Caco-2 (cell line): Measurements from ENCODE around the gene INAVA. TPM values are rescaled to one million over a fixed set of nuclear protein-coding genes. Genes with fewer than 3 reads are reported as not detected.

Source experiments
- BruUV-seq: library from RNA; stranded (reverse); fragments of 400-500 nt; replicated peaks from 2 replicates; lab custom pipeline; 2021; lab: Mats Ljungman, UMichigan
- CTCF ChIA-PET: fragments of 300-600 bp; sonication (Branson Sonifier 250); formaldehyde crosslinking; loops from one replicate; lab custom pipeline; 2022; ENCODE audit warnings: antibody characterized with exemption; lab: Charles Lee
- POLR2A ChIA-PET: fragments of 300-600 bp; sonication (Branson Sonifier 250); formaldehyde crosslinking; loops from one replicate; lab custom pipeline; 2022; ENCODE audit warnings: antibody characterized with exemption; lab: Charles Lee
- DNase-seq, 2 experiments: peaks; one replicate each; pipeline versions ENCODE4 v3.0.0 to v3.0.0-alpha.2; 2020 to 2022
- H3K27me3 ChIP-seq: replicated peaks from 2 replicates; pipeline ENCODE4 v1.6.0; 2011; ENCODE audit warnings: low read length; ENCODE audit not compliant: control insufficient read depth, insufficient read depth
- H3K36me3 ChIP-seq: 2 replicates; pipeline ENCODE4 v1.5.1; 2011; ENCODE audit warnings: low read length; ENCODE audit not compliant: control insufficient read depth, insufficient read depth
- H3K4me1 ChIP-seq: fragments of 250-450 bp; sonication (Bioruptor Pico); 2 replicates; pipeline ENCODE4 v1.5.1; 2020; ENCODE audit warnings: mild to moderate bottlenecking
- H3K4me3 ChIP-seq: 2 replicates; pipeline ENCODE4 v1.5.1; 2011; ENCODE audit warnings: low read depth, mild to moderate bottlenecking, control low read depth, low read length
- H3K9me3 ChIP-seq: fragments of 250-450 bp; sonication (Bioruptor Pico); 2 replicates; pipeline ENCODE4 v1.5.1; 2020; ENCODE audit warnings: mild to moderate bottlenecking, moderate library complexity
- H3K27ac Mint-ChIP-seq: one replicate; pipeline ENCODE4 v1.8.0; 2022; ENCODE audit warnings: mixed read lengths; ENCODE audit not compliant: unreplicated experiment
- H3K27me3 Mint-ChIP-seq: one replicate; pipeline ENCODE4 v1.8.0; 2022; ENCODE audit warnings: mixed read lengths; ENCODE audit not compliant: insufficient read depth, unreplicated experiment
- H3K36me3 Mint-ChIP-seq: one replicate; pipeline ENCODE4 v1.8.0; 2022; ENCODE audit warnings: mild to moderate bottlenecking, mixed read lengths; ENCODE audit not compliant: insufficient read depth, unreplicated experiment
- H3K4me1 Mint-ChIP-seq: one replicate; pipeline ENCODE4 v1.8.0; 2022; ENCODE audit warnings: low read depth, mixed read lengths; ENCODE audit not compliant: unreplicated experiment
- H3K4me3 Mint-ChIP-seq: one replicate; pipeline ENCODE4 v1.8.0; 2022; ENCODE audit warnings: mild to moderate bottlenecking, moderate library complexity, mixed read lengths; ENCODE audit not compliant: unreplicated experiment
- H3K9me3 Mint-ChIP-seq: one replicate; pipeline ENCODE4 v1.8.0; 2022; ENCODE audit warnings: mixed read lengths; ENCODE audit not compliant: unreplicated experiment
- intact Hi-C: fragments of 100-400 bp; cut with micrococcal nuclease; formaldehyde crosslinking; loops from one replicate; pipeline ENCODE4 v1.10.0; 2022; ENCODE audit not compliant: unreplicated experiment
- total RNA-seq: library from RNA; stranded (reverse); gene quantifications from 2 replicates; pipeline ENCODE4 v1.2.3, GENCODE V29; 2022
- TF ChIP-seq, protein P1 (sequence below), 2 experiments: fragments of 200-600 bp in 1 of 2; IDR thresholded peaks; 1 replicate in 1 of 2; 2 replicates in 1 of 2; pipeline versions ENCODE4 v1.5.1 to v1.8.0; 2011 to 2022; ENCODE audit warnings: antibody characterized with exemption in 1 of 2, control low read depth in 1 of 2, inconsistent platforms in 1 of 2, low read depth in 1 of 2, low read length in 1 of 2, mild to moderate bottlenecking in 1 of 2, moderate library complexity in 1 of 2; ENCODE audit not compliant: insufficient read depth in 1 of 2, severe bottlenecking in 1 of 2, unreplicated experiment in 1 of 2

INAVA gene
- total RNA-seq, 1 experiment from 2014 or later = 123 TPM

DNA sequence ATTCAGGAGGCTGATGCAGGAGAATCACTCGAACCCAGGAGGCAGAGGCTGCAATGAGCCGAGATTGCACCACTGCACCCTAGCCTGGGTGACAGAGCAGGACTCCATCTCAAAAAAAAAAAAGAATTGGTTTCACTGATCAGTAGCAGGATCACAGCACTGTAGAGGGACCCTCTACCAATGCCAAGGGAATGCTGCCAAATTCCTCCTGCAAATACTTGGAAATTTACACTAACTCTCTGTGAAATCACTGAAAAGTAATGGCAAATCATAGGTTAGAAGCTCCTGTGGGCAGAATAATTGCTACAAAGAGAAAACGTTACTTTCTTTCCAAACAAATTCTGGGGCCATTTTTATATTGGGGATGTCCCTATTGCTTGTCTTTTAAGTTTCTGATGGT is 28.6 kb upstream of the INAVA start:
- no peaks in the 10 kb centered on the region for H3K36me3 ChIP-seq
- DNase-seq = no peak
- intact Hi-C loops = no loop called here

DNA sequence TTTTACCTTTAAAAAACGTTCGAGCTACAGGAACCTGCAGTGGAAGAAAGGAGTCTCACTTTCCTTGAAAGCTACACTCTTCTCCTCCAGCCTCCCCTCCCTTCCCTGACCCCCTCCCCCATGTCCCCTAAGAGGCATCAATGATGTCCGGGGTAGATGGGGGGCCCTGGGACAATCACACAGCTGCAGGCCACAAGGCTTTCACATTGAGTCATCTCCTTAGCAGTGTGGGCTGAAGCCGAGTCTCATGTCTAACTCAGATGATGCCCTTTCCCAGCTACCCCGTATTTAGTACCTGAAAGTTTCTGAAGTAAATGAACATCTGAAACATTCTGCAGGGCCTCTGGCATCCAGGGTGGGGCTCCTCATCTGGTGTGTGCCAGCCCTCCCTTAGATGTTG is 28.2 kb upstream of the INAVA start:
- no peaks in the 10 kb centered on the region for H3K4me1 ChIP-seq
- intact Hi-C loops = no loop called here
- POLR2A ChIA-PET = no interaction called here

More for the DNA sequence above, 28.6 kb upstream of the INAVA start:
- Mint-ChIP-seq H3K4me3 (no peak overlapping the region), H3K27me3 (no peaks in the 10 kb centered on the region), H3K9me3 (no peaks in the 10 kb centered on the region), H3K4me1 (no peaks in the 10 kb centered on the region), H3K36me3 (peaks cover 28% of the 10 kb centered on the region), H3K27ac (no peak overlapping the region)
- POLR2A ChIA-PET = no interaction called here
- Histone ChIP-seq H3K9me3 (no peaks in the 10 kb centered on the region), H3K4me1 (no peaks in the 10 kb centered on the region), H3K27me3 (no peaks in the 10 kb centered on the region), H3K4me3 (no peak overlapping the region)
- CTCF ChIA-PET = no interaction called here
- no TSS peak for BruUV-seq
- TF ChIP-seq, protein P1, sequence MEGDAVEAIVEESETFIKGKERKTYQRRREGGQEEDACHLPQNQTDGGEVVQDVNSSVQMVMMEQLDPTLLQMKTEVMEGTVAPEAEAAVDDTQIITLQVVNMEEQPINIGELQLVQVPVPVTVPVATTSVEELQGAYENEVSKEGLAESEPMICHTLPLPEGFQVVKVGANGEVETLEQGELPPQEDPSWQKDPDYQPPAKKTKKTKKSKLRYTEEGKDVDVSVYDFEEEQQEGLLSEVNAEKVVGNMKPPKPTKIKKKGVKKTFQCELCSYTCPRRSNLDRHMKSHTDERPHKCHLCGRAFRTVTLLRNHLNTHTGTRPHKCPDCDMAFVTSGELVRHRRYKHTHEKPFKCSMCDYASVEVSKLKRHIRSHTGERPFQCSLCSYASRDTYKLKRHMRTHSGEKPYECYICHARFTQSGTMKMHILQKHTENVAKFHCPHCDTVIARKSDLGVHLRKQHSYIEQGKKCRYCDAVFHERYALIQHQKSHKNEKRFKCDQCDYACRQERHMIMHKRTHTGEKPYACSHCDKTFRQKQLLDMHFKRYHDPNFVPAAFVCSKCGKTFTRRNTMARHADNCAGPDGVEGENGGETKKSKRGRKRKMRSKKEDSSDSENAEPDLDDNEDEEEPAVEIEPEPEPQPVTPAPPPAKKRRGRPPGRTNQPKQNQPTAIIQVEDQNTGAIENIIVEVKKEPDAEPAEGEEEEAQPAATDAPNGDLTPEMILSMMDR (IDR thresholded peaks at IDR 0.05; ENCODE audit: insufficient read depth in 1 of 2, low read depth in 1 of 2, low read length in 1 of 2, severe bottlenecking in 1 of 2, unreplicated experiment in 1 of 2) = no peak

DNA sequence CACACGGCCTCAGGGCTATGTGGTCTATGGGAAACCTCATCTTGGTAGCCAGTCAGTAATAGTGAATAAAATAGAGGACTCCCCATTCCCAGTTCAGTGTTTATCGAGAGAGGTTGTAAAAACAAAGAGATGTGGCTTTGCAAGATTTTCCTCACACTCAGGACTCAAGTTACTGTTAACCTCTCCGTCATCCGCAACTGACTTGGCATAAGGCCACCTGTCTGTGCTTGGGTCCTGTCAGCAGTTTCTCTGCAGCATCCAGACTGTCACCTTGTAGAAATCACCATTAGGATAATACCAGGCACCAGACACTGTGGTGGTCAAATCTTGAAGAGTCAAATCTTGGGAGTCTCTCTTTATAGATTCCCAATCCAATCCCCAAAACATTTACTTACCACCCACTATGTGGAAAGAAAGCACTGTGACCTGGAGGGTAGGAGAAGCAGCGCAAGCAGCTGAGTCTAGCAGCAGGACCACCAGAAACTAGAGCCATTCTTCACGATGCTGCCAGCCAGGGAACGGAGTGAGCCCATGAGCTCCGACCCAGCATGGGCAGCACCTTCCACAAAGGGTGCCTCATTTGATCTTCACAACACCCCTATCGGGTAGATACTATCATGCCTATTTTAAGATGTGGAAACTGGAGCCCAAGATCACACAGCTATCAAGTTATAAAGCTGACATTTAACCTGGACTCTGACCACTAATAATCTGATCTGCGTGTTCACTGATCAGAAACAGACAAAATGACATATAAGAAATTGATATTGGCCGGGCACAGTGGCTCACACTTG is 27.5 kb upstream of the INAVA start:
- CTCF ChIA-PET = interaction anchor here (0.6 to 0.8 kb wide), 2 partner anchors 24 to 175 kb away, joined by 3 read pairs; no protein-coding TSS in a partner anchor
- no peak for DNase-seq
- H3K27ac Mint-ChIP-seq = no peak overlapping the region
- no TSS peak for BruUV-seq
- POLR2A ChIA-PET = no interaction called here
- Histone ChIP-seq H3K4me1 (no peaks in the 10 kb centered on the region), H3K4me3 (no peak overlapping the region), H3K27me3 (no peaks in the 10 kb centered on the region), H3K36me3 (no peaks in the 10 kb centered on the region), H3K9me3 (no peaks in the 10 kb centered on the region)
- TF ChIP-seq, protein P1 (IDR thresholded peaks at IDR 0.05; ENCODE audit: insufficient read depth in 1 of 2, low read depth in 1 of 2, low read length in 1 of 2, severe bottlenecking in 1 of 2, unreplicated experiment in 1 of 2) = no peak
- H3K9me3 Mint-ChIP-seq = no peaks in the 10 kb centered on the region
- H3K4me1 Mint-ChIP-seq = no peaks in the 10 kb centered on the region
- no peak overlapping the region for H3K4me3 Mint-ChIP-seq
- intact Hi-C loops = no loop called here
- no peaks in the 10 kb centered on the region for H3K27me3 Mint-ChIP-seq
- H3K36me3 Mint-ChIP-seq = peaks cover 23% of the 10 kb centered on the region

More for the DNA sequence above, 28.2 kb upstream of the INAVA start:
- Mint-ChIP-seq H3K4me3 (no peak overlapping the region), H3K9me3 (no peaks in the 10 kb centered on the region), H3K27me3 (no peaks in the 10 kb centered on the region), H3K36me3 (peaks cover 28% of the 10 kb centered on the region), H3K4me1 (no peaks in the 10 kb centered on the region), H3K27ac (no peak overlapping the region)
- BruUV-seq = no TSS peak
- H3K4me3 ChIP-seq = no peak overlapping the region
- H3K9me3 ChIP-seq = no peaks in the 10 kb centered on the region
- no peaks in the 10 kb centered on the region for H3K36me3 ChIP-seq
- TF ChIP-seq, protein P1 (IDR thresholded peaks at IDR 0.05; ENCODE audit: insufficient read depth in 1 of 2, low read depth in 1 of 2, low read length in 1 of 2, severe bottlenecking in 1 of 2, unreplicated experiment in 1 of 2) = no peak
- DNase-seq = no peak
- H3K27me3 ChIP-seq = no peaks in the 10 kb centered on the region
- CTCF ChIA-PET = interaction anchor here (0.8 kb wide), 1 partner anchor 25 kb away, joined by 3 read pairs; no protein-coding TSS in a partner anchor
